AG04450 (cell line): ENCODE measurements around the gene PTPRE. TPM values are rescaled to one million over a fixed set of nuclear protein-coding genes. Genes with fewer than 3 reads are reported as not detected.

Experiments
- CTCF ChIA-PET: fragments of 300-600, 350-600 bp; formaldehyde crosslinking; extraction: SDS; loops from one replicate; lab custom pipeline; 2022; ENCODE audit warnings: antibody characterized with exemption, inconsistent platforms; lab: Charles Lee
- POLR2A ChIA-PET: fragments of 350-600 bp; formaldehyde crosslinking; extraction: SDS; loops from one replicate; lab custom pipeline; 2021; ENCODE audit warnings: antibody characterized with exemption, inconsistent platforms; lab: Yijun Ruan, JAX
- DNase-seq: peaks from one replicate; pipeline ENCODE4 v3.0.0-alpha.2; 2011; ENCODE audit warnings: low read depth, low spot score
- H3K27ac ChIP-seq: one replicate; pipeline ENCODE4 v1.5.1; 2012; ENCODE audit warnings: low read depth, low read length, control low read depth
- H3K27me3 ChIP-seq: one replicate; pipeline ENCODE4 v1.6.0; 2012; ENCODE audit warnings: low read length; ENCODE audit not compliant: control insufficient read depth, insufficient read depth
- H3K4me3 ChIP-seq: 2 replicates; pipeline ENCODE4 v1.5.1; 2011; ENCODE audit warnings: mild to moderate bottlenecking, low read depth, low read length, control low read depth
- H3K9me3 ChIP-seq: 2 replicates; pipeline ENCODE4 v1.5.1; 2012; ENCODE audit warnings: low read length; ENCODE audit not compliant: control insufficient read depth, insufficient read depth
- polyA plus RNA-seq: library from polyadenylated mRNA; depleted of rRNA; stranded (reverse); fragments of >200 nt; gene quantifications from 2 replicates; pipeline ENCODE4 v1.2.3, GENCODE V29; 2011
- TF ChIP-seq, protein P1 (sequence below): IDR thresholded peaks from 2 replicates; pipeline ENCODE4 v1.5.1; 2011; ENCODE audit warnings: low read depth, low read length, control low read depth, inconsistent platforms

PTPRE gene
- polyA plus RNA-seq, 1 experiment: 0.38 TPM

DNA sequence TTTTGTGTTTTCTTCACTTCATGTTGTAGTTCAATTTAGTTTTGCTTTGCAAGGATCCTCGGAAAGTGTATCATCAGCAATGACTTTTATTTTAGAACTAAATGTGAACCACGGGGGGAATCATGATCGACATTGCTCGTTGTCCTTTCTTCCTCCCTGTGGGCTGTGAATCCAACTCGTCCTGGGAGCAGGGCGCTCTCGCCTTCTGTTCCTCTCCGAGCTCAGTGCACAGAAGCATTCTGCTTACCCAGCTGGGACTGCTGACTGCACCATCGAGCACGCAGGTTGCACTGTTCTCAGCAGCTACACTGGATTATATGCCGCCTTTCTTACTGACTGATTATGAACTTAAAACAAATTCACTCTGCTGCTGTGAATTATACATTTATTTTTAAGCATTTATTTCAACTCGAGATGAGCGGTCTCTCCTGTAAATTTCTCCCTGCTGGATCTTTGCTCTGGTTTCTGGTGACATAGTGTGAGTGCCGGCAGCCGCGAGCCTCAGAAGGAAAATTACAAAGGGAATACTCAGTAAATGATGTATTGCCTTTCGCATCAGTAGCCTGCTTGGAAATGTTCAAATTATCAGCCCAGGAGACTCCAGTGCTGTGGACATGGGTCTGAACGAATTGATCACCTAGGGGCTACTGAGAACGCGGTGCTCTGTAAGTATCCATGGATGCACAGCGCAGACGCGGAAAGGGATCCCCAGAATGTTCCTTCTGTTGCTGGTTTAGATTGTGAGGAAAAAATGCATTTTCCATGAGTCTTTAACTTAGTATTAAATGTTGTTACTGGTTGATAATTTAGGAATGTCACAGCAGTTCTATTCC is 92.6 kb downstream of the PTPRE start:
- ChIA-PET POLR2A (no interaction called here), CTCF (interaction anchor here (1.0 to 1.6 kb wide), 2 partner anchors 12 kb away, joined by 8 to 15 read pairs; no protein-coding TSS in a partner anchor)
- TF ChIP-seq, protein P1, sequence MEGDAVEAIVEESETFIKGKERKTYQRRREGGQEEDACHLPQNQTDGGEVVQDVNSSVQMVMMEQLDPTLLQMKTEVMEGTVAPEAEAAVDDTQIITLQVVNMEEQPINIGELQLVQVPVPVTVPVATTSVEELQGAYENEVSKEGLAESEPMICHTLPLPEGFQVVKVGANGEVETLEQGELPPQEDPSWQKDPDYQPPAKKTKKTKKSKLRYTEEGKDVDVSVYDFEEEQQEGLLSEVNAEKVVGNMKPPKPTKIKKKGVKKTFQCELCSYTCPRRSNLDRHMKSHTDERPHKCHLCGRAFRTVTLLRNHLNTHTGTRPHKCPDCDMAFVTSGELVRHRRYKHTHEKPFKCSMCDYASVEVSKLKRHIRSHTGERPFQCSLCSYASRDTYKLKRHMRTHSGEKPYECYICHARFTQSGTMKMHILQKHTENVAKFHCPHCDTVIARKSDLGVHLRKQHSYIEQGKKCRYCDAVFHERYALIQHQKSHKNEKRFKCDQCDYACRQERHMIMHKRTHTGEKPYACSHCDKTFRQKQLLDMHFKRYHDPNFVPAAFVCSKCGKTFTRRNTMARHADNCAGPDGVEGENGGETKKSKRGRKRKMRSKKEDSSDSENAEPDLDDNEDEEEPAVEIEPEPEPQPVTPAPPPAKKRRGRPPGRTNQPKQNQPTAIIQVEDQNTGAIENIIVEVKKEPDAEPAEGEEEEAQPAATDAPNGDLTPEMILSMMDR: no peak

DNA sequence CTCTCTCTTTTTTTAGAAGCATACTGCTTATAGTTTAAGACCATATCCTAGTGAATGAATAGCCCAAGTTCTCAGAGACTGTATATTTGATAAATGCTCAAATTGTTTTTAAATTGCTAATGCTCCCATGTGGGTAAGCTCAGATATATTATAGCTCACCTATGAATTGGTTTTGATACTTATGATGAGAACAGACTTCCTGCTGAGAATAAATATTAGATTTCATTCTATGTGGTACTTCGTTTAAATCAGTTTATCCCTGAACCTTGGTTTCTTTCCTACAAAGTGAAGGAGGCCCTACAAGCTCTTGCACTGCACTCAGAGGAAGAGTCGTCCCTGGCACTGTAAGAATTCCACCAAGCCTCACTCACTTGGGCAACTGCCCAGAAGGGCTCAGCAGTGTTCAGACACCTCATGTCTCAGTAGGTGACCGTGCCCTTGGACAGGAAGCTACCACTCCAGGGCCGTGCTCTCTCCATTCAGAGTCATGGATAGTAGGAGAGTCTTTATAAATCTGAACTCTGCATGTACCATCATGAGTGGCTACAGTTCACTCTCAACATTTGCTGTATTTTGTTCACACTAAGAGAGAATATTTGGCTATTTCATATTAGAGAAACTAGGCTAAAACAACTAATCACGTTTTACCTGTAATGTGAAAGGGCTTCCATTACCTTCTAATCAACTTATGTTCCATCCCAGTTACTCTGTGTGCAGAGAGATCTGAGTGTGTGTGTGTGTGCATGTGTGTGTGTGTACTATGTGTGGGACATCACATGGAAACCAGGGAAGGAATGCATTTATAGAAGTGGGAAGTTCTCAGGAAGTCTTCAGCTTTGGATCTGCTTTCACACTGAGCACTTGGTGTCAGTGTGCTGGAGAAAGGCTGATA is 93.8 kb downstream of the PTPRE start:
- Histone ChIP-seq H3K9me3 (no peaks in the 10 kb centered on the region), H3K4me3 (no peak overlapping the region), H3K27me3 (no peaks in the 10 kb centered on the region), H3K27ac (no peak overlapping the region)
- no peak for DNase-seq
- TF ChIP-seq, protein P1: no peak
- ChIA-PET POLR2A (no interaction called here), CTCF (interaction anchor here (1.6 kb wide), 1 partner anchor 11 kb away, joined by 8 read pairs; no protein-coding TSS in a partner anchor)

More for the DNA sequence above, 92.6 kb downstream of the PTPRE start:
- H3K27me3 ChIP-seq: no peaks in the 10 kb centered on the region
- H3K9me3 ChIP-seq: no peaks in the 10 kb centered on the region
- DNase-seq: no peak
- no peak overlapping the region for H3K27ac ChIP-seq
- no peak overlapping the region for H3K4me3 ChIP-seq

DNA sequence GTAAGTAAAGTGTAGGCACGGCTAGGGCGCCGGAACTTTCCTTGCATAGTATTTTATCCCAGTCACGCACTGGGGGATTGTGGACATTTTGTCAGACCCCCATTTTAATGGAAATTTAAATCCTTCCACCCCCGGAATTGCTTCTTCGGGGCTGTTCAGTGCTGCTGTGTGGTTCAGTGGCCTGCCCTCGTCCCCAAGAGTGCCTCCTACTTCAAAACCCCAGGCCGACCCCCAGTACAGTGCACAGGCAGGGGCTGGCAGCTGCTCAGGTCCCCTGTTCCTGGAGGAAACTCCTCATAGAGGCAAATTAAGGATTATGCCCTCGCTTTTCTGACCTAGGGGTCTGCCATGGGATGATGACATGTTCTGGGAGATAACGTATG is 94.5 kb downstream of the PTPRE start:
- Histone ChIP-seq H3K27ac (no peak overlapping the region), H3K4me3 (no peak overlapping the region), H3K9me3 (no peaks in the 10 kb centered on the region), H3K27me3 (no peaks in the 10 kb centered on the region)
- TF ChIP-seq, protein P1: no peak
- no peak for DNase-seq
- ChIA-PET CTCF (interaction anchor here (1.6 kb wide), 1 partner anchor 10 kb away, joined by 8 read pairs; no protein-coding TSS in a partner anchor), POLR2A (no interaction called here)

DNA sequence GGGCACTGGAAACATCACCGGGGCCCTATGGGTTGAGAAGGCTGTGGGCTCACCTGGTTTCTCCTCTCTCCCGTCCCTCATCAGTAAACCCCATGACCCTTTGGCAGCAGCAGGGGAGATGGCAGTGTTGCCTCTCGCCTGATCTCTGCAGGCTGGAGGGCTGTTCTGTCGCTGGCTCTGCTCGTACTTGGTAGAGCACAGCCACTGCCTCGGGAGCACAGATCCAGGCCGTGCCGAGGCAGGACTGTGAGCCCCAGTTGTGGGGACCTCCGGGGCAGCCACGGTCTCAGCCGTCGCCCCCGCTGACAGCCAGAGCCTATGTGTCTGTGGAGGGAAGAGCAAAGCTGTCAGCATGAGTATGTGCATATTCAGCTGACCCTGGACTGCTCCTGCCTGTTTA is 94.9 kb downstream of the PTPRE start:
- ChIA-PET CTCF (no interaction called here), POLR2A (no interaction called here)
- H3K4me3 ChIP-seq: no peak overlapping the region
- no peak for DNase-seq
- TF ChIP-seq, protein P1: no peak
- no peak overlapping the region for H3K27ac ChIP-seq
- H3K27me3 ChIP-seq: no peaks in the 10 kb centered on the region
- H3K9me3 ChIP-seq: no peaks in the 10 kb centered on the region
